NCI-H1092 treated with DMSO at 0.1 percent for 48 hours (cell line): ENCODE measurements around the gene DYSF.

Experiments used
- DNase-seq: peaks from one replicate; lab custom pipeline; 2025; lab: John Stamatoyannopoulos, UW

DYSF gene

DNA sequence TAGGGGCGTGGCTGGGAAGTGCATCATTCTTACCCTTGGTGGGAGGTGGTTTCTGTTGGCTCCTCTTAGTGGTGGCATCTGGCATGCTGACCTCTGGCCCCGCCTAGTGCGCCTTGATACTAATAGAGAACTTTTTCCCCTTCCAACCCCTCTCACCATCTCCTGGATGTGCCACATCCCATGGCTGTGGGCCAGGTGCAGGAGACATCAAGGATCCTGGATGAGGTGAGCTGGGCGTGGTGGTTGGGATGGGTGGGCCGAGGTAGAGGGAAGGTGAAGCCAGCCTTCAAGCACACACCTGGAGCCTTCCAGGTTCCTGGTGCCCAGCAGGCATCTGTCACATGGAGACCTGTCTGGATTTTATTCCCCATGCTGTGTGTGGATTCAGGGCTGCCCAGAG is 149.2 kb downstream of the DYSF start:
- no peak for DNase-seq

DNA sequence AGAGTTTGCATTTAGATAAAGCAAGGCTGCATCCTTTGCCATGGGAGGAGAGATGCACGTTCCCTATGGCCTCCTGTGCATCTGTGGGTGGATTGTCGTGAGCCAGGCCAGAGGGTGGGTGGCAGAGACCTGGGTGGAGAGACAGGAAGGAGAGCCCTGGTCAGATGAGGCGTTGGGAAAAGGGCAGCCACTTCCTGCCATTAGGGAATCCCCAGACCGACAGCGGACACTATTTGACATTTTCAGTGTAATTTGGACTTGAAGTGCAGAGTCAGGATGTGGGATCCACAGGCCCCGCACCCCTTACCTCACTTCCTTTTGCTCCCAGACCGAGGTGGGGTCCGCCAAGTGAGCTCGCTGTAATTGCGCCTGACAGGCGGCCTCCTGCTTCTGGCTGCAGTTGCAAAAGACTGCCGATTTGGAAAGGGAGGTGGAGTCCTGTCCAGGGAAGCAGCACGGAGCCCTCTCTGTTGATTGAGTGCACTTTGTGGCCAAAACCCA is 150.0 kb downstream of the DYSF start:
- no peak for DNase-seq

- no peak for DNase-seq
These were observed 150.7 kb downstream of the DYSF start for GRCh38 chr2:71603851-71604725.

DNA sequence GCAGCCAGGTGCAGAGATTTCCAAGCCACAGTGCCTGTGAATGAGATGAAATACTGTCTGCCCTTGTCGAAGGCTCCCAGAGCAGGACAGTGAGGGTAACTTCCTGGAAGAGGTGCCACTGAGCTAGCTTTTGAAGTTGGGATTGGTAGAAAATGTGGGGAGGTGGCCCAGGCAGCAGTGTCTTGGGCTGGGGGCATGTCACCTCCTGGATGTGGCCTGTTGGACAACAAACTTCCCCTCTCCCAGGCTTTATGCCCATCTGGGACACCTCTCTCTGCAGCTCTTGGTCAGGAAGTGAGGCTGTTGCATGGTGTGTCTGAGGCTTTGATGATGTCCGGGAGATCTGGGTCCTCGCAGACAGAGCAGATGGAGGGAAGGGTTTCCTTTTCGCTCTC is 151.4 kb downstream of the DYSF start:
- no peak for DNase-seq

- no peak for DNase-seq
These were observed 151.8 kb downstream of the DYSF start for GRCh38 chr2:71605173-71605641.

- DNase-seq, result no peak
These were observed 152.4 kb downstream of the DYSF start for GRCh38 chr2:71605781-71606241.

DNA sequence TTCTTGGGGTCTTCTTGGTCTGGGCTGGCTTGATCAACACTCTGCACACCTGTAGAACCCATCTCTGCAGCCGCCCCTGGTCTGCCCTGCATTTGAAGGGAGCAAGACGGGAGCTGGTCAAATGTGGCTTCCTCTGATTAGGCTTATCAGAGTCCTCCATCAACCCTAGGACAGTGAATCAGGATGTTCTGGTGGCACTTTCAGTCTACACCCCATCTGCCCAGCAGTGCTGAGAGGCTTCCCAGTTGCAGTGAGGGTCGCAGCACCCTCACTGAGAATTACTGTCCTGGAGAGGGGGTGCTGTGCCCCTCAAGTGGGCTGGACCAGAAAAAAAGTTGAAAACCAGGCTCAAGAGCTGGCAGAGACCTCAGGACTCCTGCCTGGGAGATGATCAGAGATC is 152.9 kb downstream of the DYSF start:
- DNase-seq, result no peak

DNA sequence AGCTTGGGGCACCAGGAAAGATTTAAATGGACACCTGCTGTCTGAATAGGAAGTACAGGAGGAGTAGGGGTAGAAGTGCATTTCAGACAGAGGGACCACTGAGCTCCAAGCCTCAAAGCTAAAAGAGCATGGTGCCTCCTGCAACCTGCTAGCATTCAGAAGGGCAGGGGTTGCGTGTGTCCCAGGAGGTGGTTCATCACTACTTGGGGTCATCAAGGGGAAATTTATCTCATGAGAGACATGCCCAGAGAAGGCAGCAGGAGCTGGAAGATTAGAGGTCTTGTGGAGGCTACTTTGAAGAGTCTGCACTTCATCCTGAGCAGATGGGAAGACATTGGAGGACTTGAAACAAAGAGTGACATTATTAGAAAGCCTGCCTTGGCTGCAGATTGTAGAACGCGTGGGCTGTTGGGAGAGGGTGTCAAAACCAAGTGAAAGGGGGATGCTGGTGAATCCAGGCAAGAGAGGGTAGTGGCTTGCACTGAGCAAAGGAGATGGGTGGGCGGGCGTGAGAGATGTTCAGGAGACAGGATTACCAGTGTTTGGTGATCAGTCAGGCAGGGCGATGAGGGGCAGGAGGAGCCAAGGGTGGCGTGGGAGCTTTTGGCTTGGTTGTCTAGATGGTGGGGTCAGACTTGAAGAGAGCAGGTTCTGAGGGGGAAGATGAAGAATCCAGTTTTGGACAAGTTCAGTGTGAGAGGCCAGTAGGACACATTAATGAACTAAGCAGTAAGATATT is 154.0 kb downstream of the DYSF start:
- DNase-seq, result no peak

GRCh38 chr2:71608034-71608433 is 154.7 kb downstream of the DYSF start:
- DNase-seq, result no peak

GRCh38 chr2:71608441-71608840 is 155.1 kb downstream of the DYSF start:
- no peak for DNase-seq

GRCh38 chr2:71609029-71609428 is 155.7 kb downstream of the DYSF start:
- no peak for DNase-seq

DNA sequence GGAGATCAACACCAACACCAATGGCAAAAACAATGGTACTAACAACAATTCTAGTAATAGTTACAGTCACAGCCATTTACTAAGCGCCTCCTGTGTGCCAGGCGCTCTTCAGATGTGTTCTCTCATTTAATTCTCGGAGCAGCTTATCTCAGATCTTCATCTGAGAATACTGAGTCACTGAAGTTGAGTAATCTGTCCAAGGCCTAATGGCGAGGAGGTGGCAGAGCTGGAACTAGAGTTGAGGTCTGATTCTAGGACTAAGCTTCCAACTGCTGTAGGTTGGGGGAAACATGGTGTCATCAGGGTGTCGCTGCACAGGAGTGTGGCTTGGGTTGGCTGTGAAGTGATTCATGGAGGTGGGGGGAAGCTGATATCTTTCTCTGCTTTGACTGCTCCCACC is 156.1 kb downstream of the DYSF start:
- DNase-seq, result no peak

GRCh38 chr2:71609958-71610357 is 156.6 kb downstream of the DYSF start:
- no peak for DNase-seq

- DNase-seq, result no peak
These were observed 157.3 kb downstream of the DYSF start for GRCh38 chr2:71610671-71611070.

DNA sequence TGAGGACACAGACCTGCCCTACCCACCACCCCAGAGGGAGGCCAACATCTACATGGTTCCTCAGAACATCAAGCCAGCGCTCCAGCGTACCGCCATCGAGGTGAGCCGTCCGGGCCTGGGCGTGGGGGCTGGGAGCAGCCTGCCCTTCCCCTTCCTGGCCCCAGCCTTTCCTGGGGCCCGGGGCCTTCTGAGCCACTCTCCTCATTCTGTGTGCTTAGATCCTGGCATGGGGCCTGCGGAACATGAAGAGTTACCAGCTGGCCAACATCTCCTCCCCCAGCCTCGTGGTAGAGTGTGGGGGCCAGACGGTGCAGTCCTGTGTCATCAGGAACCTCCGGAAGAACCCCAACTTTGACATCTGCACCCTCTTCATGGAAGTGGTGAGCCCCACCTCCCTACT is 157.9 kb downstream of the DYSF start:
- no peak for DNase-seq

- DNase-seq, result no peak
These were observed 158.6 kb downstream of the DYSF start for GRCh38 chr2:71611781-71612527.

- no peak for DNase-seq
These were observed 159.4 kb downstream of the DYSF start for GRCh38 chr2:71612581-71613402.

DNA sequence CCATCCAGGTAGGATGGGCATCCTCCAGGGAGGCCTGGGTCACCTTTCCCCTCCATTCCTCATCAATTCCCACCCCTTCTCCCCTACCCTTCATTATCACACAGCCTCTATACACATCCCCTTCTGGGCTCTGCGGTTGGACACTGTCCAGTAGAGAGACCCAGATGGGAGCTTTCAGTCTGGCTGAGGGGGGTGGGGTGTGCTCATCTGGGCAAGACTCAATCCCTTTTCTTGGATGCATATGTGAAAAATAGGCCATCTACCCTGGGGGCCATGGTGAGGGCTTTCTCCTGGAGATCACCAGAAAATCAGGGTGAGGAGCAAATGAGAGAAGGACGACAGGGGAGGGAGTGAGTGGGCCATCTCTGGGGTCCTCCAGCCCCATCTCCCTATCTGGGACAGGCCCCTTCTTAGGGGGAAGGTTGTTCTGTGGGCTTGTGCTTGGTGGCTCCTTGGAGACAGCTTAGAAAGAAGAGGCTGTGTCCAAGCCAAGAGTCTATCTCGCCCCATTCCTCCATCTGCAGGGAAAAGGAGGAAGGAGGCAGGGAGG is 160.1 kb downstream of the DYSF start:
- no peak for DNase-seq

- no peak for DNase-seq
These were observed 160.9 kb downstream of the DYSF start for GRCh38 chr2:71613953-71614925.
